Esophagus mucosa (tissue), 1 donor: ENCODE results near the gene DDX3X. TPM values are rescaled to one million over a fixed set of nuclear protein-coding genes. Genes with fewer than 3 reads are reported as not detected.
"Not testable (repeated sequence)": the region's sequence is repeated elsewhere in the genome, so short reads cannot be mapped to it uniquely, and the experiment has no call there.

ENCODE experiments used
- ATAC-seq: fragments of 200-7000 bp; cut with Tn5 transposase; one replicate; pipeline ENCODE4 v1.9.1; 2020
- total RNA-seq: library from RNA; stranded (reverse); gene quantifications from one replicate; pipeline ENCODE4 v1.2.4, GENCODE V29; 2023
- donor health status: DM: yes; HTN: yes; CAD: no.

Gene DDX3X
- total RNA-seq, 1 donor from 2014 or later, result 200 TPM

- ATAC-seq, result peak; percentile 37
Measured at GRCh38 chrX:41373989-41374606, 40.1 kb downstream of the DDX3X start.

GRCh38 chrX:41377624-41378023 is 43.7 kb downstream of the DDX3X start:
- ATAC-seq, result no peak

DNA sequence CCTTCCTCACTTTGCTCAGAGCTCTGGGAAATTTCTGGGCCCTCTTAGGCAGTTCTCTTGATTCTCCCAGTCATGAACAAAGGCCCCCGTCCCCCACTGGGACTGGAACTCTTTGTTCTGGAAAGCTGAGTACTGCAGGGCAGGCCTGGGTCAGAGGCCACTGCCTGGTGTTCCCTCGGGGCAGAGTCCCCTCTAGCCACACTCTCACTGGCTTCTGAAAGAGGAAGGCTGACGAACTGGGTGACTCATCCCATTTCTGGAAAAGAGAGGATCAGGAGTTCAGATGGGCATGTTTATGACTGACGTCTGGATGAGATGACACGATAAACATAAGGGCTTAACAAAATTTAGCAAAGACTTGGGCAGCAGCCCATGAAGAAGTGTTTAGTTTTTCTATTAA is 47.7 kb downstream of the DDX3X start:
- peak; percentile 74 for ATAC-seq

DNA sequence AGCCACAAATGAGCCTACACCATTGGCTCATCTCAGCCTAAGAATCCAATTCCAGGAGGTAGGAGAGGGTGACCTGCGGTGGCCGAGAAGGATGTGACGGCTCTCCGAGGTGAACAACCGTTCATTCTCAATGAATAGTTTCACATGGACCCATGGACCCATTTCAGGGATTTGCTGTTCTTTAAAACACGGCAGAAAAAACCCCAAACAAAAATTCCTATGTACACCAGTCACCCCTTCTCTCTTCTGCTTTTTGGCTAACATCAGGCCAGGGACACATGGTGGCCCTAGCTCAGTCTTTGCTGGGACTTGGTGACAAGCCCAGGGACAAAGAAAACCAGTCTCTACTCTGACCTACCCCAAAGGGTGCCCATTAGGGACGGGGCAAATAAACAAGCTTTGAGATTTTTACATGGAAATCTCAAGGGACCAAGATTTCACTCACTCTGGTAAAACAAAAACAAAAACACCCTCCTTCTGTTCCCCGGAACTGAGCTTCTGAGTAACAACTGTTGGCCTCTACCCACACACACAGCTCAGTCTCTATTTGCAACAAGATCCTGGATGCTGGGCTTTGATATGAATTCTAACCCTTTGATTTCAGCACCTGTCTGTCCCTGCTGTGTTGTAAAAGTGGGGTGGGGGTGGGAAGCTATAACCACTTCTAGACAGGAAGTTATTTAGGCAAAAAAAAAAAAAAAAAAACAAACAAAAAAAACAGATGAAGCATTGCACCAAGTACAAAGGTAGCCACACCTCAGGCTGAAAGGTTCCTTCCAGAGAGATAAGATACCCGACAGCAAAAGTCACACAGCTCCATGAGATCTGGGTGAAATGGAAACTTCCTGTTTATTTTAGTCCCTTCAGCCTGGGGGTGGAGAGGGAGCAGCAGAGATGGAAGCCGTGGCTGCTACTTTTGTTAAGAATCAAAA is 49.0 kb downstream of the DDX3X start:
- ATAC-seq, result no peak

DNA sequence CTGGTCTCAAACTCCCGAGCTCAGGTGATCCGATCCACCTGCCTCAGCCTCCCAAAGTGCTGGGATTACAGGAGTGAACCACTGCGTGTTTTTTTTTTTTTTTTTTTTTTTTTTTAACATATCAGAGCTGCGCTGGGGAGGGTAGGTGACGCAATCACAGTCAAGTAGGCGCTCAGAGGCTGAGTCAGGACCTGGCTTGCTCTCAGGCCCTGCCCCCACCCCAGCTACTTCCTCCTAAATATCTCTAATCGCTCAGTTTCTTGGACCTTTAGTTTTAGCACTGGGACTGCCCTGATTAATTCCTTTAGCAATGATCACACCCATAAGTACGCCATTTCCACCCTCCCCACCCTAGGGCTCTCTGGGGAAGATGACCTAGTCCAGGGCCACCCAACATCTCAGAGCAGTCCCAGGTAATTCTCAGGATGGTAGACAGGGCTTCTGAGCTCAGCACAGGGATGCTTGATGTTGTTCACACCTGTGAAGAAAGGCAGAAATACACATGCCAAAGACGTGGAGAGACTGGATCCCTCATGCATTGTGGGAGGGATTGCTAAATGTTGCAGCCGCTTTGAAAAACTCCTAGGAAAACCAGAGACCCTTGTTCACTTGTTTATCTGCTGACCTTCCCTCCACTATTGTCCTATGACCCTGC is 50.2 kb downstream of the DDX3X start:
- ATAC-seq, result peak; percentile 85

GRCh38 chrX:41386222-41386990 is 52.4 kb downstream of the DDX3X start:
- ATAC-seq, result no peak

- no peak for ATAC-seq
Measured at GRCh38 chrX:41388543-41388942, 54.6 kb downstream of the DDX3X start.

DNA sequence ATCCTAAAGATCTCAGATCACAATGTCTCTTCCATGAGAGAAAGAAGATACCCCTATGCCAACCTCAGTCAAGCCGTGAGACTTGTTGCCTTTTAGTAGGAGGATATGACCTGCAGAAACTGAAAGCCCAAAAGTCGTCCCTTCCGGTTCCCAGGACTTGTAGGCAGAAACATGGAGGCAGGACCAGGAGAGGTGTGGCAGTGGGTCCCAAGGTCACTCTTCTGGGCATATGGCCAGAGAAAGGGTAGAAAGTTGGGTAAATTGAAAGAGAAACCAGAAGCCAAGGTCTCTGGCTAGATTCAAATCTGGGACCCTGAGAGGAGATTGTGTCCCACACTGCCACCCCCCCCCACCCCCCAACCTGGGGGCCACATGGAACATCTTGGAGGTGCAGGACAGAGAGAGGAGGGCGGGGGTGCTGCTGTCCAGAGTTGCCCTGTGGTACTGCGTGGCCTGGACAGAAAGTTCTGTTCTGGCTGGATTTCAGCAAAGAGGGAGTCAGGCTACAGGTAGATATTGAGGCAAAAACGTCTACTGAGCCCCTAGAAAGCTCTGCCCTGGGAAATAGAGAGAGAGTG is 55.4 kb downstream of the DDX3X start:
- no peak for ATAC-seq

- ATAC-seq, result not testable (repeated sequence)
Measured at GRCh38 chrX:41390576-41390975, 56.6 kb downstream of the DDX3X start.

DNA sequence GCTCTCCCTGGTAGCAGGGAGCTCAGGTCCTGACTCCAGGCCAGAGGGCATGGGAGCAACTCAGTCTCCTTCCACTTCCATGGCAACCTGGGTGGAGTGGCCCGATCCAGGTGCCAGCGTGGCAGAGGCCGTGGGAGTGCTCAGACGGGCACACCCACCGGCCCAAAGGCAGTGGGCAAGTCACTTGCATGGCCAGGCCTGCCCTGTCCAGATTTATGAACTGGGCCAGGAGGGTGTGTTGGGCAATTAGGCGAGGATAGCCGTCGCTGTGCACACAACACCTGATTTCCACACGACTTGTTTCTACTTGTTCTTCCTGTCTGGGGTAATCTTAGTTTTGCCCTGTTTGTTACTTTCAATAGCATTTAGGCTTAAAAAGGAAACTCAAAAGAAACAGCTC is 57.6 kb downstream of the DDX3X start:
- peak; percentile 97 for ATAC-seq

- ATAC-seq, result peak; percentile 44
Measured at GRCh38 chrX:41394293-41394692, 60.3 kb downstream of the DDX3X start.

DNA sequence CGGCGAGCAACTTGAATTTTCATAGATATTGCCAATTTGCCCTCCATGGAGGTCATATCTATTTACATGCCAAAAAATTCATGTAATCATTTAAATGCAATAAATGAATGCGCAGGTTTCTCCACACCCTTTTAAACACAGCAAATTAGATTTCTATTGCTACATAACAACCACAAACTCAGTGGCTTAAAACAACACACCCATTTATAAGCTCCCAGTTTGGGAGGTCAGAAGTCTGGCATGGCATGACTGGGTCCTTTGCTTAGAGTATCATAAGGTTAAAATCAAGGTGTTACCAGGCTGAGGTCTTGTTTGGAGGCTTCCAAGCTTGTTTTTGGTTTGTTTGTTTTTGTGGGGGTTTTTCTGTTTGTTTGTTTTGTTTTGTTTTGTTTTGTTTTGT is 63.3 kb downstream of the DDX3X start:
- peak; percentile 66 for ATAC-seq

- no peak for ATAC-seq
Measured at GRCh38 chrX:41397768-41398167, 63.8 kb downstream of the DDX3X start.

DNA sequence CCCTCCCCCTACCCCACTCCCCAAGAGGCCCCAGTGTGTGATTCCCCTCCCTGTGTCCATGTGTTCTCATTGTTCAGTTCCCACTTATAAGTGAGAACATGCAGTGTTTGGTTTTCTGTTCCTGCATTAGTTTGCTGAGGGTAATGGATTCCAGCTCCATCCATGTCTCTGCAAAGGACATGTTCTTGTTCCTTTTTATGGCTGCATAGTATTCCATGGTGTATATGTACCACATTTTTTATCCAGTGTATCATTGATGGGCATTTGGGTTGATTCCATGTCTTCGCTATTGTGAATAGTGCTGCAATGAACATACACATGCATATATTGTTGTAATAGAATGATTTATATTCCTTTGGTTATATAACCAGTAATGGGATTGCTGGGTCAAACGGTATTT is 68.6 kb downstream of the DDX3X start:
- ATAC-seq, result not testable (repeated sequence)

GRCh38 chrX:41405551-41405950 is 71.6 kb downstream of the DDX3X start:
- no peak for ATAC-seq

DNA sequence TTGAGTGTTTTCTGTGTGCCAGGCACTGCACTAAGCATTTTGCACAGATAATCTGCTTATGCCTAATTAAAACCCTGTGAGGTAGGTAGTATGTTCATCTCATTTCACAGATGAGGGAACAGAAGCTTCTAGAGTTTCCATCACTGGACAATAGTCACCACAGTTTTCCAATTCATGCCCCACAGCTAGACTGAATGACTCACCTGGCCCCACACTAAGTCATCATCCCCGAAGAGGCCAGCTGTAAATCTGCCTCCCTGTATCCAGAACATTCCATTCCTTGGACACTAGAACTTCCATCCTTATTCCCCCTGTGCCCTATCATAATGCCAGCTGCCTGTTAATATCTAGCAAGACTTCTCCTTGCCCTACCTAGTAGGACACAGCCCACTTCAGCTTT is 72.2 kb downstream of the DDX3X start:
- peak; percentile 25 for ATAC-seq

GRCh38 chrX:41407816-41408215 is 73.9 kb downstream of the DDX3X start:
- peak; percentile 81 for ATAC-seq

- ATAC-seq, result no peak
Measured at GRCh38 chrX:41408576-41408975, 74.6 kb downstream of the DDX3X start.

DNA sequence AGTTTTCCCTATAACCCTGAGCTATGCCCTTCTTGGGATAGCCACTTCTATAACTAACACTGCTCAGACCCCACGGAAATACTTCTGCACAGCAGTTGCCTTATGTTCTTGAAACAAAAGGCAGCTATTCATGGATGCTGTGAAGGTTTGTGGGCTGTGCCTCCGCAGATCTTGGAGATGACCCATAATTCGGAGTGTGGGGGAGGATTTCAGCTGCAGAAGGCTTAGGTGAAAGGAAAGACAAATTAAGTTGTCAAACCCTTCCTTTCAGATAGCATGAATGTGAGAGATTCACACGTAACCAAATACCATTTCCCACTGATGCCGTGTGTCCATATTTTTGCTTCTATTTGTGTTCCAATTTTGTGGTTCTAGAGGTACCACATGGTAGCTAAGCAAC is 75.0 kb downstream of the DDX3X start:
- ATAC-seq, result no peak

- not testable (repeated sequence) for ATAC-seq
Measured at GRCh38 chrX:41411222-41411621, 77.3 kb downstream of the DDX3X start.

DNA sequence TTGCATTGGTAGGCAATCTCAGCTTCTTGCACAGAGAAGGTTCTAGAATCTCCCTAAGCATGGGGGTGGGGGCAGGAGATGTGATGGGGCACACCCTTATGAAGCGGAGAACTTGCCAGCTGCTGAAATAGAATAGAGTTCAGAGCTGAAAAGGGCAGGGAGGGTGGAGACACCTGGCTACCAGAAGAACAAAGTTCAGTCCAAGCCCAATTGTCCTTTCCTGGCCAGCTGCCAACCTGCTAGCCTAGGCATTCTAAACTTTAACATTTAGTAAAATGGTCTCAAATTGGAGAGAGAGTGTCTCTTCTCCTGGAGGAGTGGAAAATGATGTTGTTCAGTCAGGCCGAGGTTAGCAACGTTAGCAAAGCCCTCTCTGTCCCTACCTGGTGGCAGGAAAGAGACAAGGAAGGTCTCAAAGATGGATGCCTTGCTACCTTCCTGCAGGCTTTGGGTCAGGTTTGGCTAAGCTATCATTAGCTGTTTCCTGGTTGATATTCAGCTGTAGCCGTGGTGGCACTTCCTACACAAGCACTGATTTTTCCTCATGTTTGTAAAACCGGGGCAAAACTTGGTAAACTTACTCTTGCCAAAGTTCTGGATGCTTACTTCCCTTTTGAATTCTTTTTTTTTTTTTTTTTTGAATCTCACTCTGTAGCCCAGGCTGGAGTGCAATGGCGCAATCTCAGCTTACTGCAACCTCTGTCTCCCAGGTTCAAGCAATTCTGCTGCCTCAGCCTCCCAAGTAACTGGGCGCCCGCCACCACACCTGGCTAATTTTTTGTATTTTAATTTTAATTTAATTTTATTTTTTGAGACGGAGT is 78.5 kb downstream of the DDX3X start:
- ATAC-seq, result peak; percentile 67
